HG03196 (cell line): ENCODE data around the gene PHF19.

Experiments
- ATAC-seq: cut with Tn5 transposase; IDR thresholded peaks from one replicate; pipeline ENCODE4 v1.9.1; 2021; ENCODE audit not compliant: unreplicated experiment

PHF19 gene

DNA sequence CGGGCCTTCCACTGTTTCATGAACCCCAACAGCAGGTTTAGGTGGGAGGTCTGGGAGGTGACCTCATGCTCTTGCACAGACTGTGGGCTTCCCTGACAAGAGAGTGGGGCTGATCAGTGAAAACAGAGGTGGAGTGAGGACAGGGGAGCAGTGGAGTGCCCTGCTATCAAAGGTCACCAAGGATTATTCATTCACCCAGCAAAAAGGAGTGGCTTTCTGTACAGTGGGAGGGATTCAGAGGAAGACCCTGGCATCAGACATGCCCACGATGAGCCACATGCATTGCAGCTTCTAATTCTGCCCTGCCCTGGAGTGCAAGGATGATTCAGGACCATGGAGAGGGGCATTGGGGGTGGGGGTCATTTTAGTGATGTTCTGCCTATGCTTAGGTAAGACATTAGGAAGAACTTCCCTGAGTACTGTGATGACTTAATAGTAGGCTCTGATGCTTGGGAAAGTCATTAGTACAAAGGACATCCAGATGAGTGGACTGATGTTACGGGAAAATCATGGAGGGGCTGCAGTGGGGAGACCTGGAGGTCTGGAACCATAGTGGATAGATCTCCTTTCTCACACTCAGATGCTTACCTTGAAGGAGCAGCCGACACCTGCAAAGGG lies 36.8 kb upstream of the PHF19 start:
- no peak for ATAC-seq

DNA sequence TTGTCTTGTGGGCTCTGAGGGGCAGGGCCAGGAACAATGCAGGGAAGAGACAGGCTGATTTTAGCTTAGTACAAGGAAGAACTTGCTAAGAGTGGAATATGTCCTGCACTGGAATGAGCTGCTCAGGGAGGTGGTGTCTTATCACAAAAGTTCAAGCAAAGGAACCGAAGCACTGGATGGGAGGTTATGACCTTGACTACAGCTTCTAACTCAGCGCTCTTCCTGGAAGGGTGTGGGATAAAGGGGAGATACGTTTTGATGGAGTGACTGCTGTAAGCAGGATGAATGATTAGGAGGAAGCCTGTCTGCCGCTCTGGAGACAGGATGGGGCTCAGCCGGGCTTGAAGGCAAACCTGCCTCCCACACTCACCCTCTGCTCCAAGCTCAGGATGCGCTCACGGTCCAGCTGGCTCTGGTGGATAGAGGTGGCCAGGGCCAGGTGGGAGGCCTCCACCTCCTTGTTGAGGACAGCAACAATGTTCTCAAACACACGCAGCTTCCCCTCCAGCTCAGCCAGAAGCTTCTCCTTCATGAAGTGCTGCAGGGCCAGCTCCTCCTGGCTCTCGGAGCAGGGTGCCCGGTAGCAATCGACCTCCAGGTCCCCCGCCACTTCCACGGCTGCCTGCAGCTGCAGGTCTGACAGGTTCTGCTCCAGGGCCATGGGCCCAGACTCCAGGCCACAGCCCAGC lies 36.1 kb upstream of the PHF19 start:
- no peak for ATAC-seq

DNA sequence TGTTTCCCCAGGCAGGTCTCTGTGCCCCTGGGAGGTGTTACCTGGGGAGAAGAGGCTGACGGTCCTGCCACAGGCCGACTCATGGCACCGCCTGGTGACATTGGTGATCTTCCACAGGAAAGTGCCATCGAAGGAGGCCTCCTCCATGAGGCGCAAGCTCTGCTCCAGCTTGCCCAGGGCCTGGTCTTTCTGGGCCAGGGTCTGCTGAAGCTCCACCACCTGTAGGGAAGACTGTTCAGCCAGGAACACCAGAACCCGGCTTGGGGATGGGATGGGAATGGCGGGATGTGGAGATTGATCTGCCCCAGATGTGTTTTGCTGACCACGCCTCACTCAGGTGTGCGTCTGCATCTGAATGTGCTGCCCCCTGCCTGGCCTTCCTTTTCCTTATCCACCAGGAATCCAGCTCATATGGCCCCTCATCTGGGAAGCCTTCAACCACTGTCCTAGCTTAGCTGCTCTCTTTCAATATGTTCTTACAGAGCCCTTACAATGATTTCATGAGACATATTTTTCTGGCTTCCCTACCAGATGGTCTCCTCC lies 34.4 kb upstream of the PHF19 start:
- no peak for ATAC-seq

DNA sequence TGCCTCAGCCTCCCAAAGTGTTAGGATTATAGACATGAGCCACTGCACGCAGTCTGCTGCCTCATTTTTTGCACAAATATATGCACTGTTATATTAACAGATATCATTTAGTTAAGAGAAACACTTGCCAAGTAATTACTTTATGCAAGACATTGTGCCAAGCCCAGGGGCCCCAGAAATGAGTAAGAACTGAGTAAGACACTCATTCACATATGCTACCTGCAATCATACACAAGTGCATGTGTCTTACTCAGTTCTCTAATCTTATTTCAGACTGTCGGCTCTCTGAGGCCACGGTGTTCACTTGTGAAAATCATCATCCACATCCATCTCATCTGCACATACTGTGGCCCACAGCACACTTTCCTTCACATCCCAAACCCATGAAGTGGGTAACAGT lies 33.7 kb upstream of the PHF19 start:
- ATAC-seq = no peak

DNA sequence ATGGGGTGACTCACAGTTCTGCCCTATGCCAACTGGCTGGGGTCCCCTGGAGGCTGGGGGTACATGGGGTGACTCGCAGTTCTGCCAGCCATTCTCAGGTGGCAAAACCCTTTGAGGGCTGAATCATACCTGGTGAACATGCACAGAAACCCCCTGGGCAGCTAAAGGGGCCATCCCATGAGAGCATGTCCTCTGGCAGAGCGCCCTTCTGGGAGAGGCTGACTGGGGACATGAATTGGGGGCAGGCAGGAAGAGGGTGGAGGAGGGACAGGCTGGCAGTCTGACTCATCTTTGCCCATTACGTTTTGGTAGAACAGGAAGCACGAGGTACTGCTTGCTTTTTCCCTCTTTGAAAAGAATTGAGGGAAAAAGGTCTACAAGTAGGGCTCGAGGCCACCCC lies 32.9 kb upstream of the PHF19 start:
- ATAC-seq = no peak

DNA sequence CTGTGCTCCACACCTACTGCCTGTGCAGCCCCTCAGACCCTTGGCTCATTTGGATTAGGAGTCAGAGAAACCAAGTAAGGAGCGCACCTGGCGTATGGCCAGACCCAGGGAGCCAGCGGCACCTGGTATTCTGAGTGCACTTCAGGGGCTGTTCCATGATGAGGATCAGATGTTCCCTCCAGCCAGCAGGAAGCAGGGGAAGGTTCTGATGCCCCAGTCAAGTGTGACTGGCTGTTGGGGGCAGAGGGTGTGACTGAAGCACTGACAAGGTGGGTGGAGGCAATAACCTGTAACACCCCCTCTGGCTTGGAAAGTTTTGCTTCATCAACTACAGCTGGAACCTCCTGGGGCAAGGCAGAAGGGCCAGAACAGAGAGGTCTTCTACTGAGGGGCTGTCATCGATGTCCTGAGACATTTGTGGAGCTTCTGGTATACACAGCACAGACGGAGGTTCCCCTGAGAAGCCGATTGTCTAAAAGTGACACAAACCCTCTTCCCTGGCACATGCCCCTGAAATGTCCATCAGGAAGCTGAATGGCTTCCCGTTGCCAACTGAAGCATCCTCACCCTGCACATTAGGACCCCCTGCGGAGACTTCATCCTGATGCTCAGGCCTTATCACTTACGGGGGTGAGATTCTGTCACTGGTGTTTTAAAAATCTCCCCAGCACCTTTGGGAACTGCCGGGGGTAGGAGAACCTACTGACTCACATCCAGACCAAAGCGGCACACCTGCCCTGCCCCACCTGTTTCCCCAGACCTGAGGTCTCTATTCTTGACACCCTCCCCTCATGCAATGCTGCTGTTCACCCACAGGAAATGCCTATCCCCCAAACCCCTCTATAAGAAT lies 28.6 kb upstream of the PHF19 start:
- ATAC-seq = no peak

DNA sequence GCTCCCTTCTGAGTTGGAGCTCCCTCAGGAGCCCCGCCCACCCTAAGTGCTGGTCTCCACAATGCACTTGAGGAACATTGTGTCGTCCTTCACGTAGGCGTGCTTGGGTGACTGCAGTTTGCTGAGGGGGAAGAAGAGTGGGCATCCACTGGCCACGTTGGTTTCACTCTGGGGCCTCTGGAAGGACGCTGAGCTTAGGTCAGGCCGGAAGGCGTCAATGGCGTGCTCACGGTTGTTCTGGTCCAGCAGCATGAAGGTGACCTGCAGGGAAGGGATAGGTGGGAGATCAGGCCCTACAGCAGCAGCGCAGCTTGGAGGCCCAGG lies 28.0 kb upstream of the PHF19 start:
- no peak for ATAC-seq

DNA sequence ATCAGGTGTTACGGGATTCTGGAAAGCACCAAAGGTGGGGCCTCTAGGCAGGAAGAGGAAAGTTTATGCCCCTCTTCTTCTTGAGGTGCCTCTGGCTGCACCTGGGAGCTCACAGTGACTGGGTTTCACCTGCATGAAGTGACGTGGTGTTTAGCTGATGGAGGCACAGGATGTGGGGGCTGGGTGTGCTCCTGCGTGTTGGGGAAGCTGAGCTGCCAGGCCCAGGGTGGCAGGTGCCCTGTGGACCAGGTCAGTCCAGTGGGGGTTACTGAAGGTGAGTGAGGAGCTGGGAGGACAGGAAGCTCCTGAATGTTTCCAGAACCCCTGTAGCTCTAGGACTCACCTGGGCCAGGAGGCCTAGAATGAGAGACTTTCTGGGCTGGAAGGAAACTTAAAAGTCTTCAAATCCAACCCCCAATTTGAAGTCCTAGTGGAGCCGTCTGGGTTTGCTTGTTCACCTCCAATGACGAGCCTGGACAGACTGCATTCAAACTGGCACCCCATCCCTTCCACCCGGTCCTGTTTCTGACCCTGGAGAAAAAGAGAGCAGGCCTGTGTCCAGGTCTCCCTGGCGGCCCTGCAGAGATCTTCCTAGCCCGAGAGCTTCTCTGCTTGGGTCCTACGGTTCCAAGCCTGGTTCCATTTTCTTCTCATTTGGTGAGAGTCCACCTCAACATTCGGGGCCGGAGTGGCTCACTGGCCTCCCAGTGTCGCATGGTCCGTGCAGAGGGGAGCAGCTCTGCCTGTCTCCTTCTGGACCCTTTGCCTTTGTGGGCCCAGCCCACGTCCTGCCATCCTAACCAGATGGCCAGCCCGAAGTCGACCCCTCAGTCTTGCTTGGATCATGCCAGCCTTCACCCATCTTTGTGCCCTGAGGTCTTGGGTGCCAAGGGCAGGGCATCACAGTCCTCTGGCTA lies 27.3 kb upstream of the PHF19 start:
- ATAC-seq = no peak

DNA sequence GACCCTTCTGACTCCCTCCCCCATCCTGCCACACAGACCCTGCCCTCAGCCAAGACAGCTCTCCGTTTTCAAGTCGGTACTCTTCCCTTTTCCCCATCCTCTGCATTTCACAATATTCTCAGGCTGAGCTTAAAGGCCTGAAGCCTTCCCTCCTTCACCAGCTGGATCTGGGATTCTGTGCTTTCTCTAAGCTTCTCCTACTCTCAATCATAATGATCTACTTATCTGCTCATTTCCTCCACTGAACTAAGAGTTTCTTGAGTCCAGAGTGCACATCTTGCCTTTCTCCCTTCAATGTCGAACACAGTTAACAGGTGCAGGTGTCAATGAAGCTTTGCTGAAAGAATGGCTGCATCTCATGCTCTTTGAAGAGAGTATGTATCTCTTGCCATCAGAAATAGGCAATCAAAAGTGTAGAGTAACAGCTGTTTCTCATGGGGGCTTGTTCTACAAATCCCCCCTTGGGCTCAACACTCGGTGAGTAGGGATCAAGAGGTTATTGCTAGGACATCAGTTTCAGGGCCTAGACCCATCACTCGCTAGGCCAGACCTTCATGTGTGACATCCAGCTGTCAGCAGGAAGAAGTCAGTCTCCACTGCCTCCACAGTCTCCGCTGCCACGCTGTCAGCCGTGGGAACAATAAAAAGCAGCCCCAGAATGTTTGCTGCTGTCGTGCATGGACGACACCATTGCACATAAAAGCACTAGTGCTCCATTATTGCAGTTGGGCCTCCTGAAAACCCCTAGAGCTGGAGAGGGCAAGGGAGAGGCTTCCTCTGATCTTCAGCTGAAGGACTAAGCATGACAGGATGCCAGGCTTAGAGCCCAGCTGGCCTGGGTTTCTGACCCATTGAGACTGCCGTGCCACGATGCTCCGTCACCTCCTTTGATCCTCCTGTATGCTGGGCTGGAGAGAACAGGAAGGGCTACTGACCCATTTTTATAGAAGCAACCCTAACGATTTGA lies 25.9 kb upstream of the PHF19 start:
- no peak for ATAC-seq

DNA sequence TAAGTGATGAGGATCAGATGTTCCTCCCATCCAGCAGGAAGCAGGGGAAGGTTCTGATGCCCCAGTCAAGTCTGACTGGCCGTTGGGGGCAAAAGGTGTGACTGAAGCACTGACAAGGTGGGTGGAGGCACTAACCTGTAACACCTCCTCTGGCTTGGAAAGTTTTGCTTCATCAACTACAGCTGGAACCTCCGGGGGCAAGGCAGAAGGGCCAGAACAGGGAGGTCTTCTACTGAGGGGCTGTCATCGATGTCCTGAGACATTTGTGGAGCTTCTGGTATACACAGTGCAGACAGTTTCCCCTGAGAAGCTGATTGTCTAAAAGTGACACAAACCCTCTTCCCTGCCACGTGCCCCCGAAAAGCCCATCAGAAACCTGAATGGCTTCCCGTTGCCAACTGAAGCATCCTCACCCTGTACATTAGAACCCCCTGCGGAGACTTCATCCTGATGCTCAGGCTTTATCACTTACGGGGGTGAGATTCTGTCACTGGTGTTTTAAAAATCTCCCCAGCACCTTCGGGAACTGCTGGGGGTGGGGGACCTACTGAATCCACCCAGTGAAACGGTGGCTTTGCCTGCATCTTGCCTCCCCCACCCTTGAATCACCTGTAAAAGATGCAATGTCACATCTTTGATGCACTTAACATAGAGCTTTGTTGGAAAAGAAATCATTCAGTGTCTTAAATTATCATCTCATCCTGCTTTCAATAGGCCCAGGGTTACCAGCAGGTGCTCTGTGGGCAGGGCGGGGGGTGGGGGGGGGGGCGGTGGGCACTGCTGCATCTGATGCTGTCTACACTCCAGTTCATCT lies 25.0 kb upstream of the PHF19 start:
- ATAC-seq = no peak

DNA sequence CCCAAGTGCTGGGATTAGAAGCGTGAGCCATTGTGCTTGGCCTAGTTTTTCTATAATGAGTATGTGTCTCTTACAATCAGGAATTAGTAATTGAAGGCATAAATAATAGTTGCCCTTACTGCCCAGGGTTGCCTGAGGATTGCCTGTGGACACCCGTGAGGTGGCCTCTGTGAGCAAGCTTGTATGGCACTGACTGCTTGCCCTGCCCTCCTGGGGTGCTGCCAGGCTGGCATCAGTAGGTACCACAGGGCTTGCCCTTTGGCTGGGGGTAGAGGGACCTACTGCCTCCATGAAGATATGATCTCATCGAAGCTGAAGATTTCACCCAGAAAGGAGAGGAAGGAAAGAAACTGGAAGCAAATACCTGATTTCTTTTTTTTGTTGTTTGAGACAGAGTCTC lies 23.8 kb upstream of the PHF19 start:
- ATAC-seq = no peak

DNA sequence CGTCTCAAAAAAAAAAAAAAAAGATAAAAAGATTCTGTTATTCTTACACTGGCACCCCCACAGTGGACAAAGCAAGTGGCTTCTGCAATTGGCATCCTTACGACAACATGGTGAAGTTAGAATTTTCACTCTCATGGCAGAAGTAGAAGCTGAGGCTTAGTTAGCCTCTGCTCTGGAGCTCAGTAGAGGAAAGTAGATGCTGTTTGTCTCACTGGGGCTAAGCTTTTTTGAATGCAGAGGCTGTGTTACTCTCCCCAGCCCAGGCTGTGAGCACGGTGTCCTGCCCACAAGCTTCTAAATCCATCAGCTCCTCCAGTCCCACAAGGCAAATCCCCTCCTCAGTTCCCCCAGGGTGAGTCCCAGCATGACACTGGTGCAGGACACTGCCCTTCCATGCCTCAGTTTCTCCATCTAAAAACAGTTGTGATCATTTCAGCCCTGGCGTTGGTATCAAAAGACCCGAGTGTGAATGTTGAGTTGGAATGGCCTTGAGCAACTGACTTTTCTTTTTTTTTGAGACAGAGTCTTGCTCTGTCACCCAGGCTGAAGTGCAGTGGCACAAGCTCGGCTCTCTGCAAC lies 22.6 kb upstream of the PHF19 start:
- no peak for ATAC-seq

DNA sequence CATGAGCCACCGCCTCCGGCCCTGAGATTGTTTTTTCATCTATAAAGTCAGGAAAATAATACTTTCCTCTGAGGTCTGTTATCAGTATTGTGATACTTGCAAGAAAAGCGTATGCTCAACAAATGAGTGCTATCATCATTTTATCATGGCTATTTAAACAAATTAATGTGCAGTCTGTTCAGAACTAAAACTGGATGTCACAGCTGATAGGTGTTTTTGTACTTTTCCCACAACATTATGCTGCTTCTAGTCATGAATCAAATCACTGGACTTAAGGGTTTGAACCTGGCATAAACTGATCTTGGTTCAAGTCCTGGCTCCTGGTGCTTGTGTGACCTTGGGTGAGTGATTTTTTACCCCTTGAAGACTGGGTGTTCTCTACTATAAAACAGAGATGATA lies 21.4 kb upstream of the PHF19 start:
- no peak for ATAC-seq

DNA sequence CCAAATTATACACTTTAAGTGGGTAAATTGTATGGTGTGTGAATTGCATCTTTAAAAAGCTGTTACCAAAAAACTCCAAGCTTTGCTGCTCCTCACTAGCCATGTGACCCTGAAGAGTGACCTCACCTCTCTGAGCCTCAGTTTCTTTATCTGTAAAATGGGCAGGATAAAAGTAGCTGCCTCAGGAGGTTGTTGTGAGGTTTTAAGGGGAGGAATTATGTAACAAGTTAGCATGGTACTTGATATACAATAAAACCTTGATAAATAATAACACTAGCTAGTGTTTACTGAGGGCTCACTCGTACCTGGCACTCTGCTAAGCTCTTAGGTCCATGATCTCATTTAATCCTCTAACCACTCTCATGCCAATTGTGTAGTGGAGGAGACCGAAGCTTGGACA lies 19.0 kb upstream of the PHF19 start:
- no peak for ATAC-seq

DNA sequence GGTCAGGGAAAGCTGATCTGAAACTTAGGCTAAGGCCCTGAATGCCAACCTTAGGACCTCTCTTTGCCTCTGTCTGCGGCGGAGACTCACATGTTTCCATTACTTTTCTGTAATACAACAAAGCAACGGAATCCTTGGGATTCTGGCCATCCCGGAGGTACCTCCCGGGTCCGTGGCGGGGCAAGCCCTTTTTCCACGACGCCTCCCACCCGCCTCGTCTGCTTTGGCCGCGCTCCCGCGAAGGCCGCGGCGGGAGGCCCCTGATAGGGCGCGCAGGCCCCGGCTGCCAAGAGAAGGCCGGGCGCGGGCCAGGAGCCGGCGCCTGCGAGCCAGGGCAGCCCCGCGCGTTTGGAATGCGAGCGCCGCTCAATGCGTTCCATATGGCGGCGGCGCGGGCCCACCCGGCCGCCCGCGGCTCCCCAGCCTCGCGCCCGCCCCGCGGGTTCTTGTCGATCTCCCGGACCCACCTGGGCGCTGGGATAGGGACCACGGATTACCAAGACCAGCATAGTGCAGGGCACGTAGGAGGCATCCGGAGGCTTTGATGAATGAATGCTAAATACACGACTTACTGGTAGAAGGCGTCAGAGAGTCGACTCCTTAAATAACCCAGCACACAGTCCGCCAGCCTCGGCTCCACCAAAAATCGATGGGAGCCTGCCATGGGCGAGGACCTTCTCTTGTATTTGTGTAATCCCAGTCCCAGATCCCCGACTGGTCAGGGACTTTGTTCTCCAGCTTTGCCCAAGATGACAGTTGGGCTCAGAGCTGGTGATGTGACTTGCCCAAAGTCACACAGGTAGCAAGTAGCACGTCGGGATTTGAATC lies 17.5 kb upstream of the PHF19 start:
- ATAC-seq = no peak

DNA sequence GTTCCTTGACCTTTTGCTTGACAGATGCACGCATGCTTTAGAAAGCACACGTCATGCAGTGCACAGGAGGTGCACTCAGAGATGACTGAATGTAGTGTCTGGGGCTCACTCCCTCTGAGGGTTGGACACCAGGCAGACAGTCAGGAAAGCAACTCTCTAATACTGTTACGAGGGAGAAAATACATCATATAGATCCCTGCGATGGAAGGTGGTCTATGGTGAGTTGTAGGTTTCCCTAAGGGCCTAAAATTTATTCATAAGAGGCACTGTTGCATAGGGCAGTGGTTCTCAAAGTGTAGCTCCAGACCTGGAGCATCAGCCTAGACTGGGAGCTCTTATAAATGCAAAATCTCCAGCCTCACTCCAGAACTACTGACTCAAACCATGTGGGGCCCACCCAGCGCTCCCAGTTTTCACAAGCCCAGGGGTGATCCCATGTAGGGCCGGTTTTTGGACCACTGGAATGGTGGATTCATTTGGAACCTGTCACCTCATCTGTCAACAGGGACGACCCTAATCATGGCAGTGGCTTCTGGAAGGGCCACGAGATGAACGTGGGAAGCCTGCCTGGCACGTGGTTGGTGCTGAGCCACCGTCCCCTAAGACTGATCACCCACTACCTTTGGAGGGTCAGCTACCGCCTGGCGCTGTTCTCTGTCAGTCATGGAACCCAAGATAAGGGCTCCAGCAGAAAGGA lies 16.8 kb upstream of the PHF19 start:
- no peak for ATAC-seq
